ENCODE results near the gene COA6.
"Not testable (repeated sequence)": the region's sequence is repeated elsewhere in the genome, so short reads cannot be mapped to it uniquely, and the experiment has no call there.

GRCh38 chr1:234399515-234399914 is 26.3 kb downstream of the COA6 start:
- not testable (repeated sequence) for TF ChIP-seq USF2 (IDR thresholded peaks at IDR 0.05; ENCODE audit: borderline replicate concordance, low read depth, low read length); CTCF (IDR thresholded peaks at IDR 0.05 in 2 of 3, conservative IDR thresholded peaks at IDR 0.05 in 1 of 3; ENCODE audit: control insufficient read depth in 2 of 3, extremely low read depth in 1 of 3, insufficient read depth in 1 of 3, low read depth in 3 of 3, low read length in 3 of 3); POU2F2 (IDR thresholded peaks at IDR 0.05; ENCODE audit: borderline replicate concordance, low read depth, low read length); MAX (IDR thresholded peaks at IDR 0.05; ENCODE audit: low read depth, low read length); POLR2A (IDR thresholded peaks at IDR 0.05; ENCODE audit: low read depth, low read length); BHLHE40 (IDR thresholded peaks at IDR 0.05; ENCODE audit: borderline replicate concordance in 1 of 2, low read depth in 2 of 2, low read length in 1 of 2)

All from GM12878 (cell line).